ENCODE results near the gene TNNI3.
"Not testable (repeated sequence)": the region's sequence is repeated elsewhere in the genome, so short reads cannot be mapped to it uniquely, and the experiment has no call there.

The TNNI3 gene

DNA sequence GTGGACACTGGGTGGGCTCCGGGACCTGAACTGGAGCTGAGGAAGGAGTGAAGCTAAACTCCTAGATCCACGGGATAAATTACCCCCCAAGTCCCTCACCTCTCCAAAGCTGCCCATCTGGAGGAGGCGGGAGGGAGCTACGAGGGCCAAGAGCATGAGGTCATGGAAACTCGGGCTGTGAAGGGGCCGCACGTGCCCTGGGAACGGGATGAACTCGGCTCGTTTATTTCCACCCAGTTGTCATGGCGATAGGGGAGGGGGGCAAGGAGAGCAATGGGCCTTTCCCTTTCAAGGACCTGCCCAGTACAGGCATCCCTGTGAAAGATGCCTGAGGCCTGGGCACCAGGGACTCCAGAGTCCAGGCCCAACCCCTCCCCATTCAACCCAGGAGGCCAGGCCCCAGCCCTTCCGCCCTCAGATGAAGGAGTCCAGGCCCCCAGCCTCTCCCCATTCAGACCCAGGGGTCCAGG lies 43.9 kb downstream of the TNNI3 start:
- peak; percentile 69 for DNase-seq (ENCODE audit: low read depth)

- no peak for DNase-seq (ENCODE audit: low read depth)
Observed at GRCh38 chr19:55112777-55113569, 44.6 kb downstream of the TNNI3 start.

- DNase-seq (ENCODE audit: low read depth) = no peak
Observed at GRCh38 chr19:55112246-55112776, 45.2 kb downstream of the TNNI3 start.

- no peak for DNase-seq (ENCODE audit: low read depth)
Observed at GRCh38 chr19:55111238-55111831, 46.2 kb downstream of the TNNI3 start.

- DNase-seq (ENCODE audit: low read depth) = no peak
Observed at GRCh38 chr19:55109527-55110291, 47.8 kb downstream of the TNNI3 start.

DNA sequence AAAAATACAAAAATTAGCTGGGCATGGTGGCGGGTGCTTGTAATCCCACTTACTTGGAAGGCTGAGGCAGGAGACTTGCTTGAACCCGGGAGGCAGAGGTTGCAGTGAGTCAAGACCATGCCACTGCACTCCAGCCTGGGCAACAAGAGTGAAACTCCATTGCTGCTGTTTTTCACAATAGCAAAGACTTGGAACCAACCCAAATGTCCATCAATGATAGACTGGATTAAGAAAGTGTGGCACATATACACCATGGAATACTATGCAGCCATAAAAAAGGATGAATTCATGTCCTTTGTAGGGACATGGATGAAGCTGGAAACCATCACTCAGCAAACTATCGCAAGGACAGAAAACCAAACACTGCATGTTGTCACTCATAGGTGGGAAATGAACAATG lies 50.3 kb downstream of the TNNI3 start:
- DNase-seq (ENCODE audit: low read depth) = not testable (repeated sequence)

DNA sequence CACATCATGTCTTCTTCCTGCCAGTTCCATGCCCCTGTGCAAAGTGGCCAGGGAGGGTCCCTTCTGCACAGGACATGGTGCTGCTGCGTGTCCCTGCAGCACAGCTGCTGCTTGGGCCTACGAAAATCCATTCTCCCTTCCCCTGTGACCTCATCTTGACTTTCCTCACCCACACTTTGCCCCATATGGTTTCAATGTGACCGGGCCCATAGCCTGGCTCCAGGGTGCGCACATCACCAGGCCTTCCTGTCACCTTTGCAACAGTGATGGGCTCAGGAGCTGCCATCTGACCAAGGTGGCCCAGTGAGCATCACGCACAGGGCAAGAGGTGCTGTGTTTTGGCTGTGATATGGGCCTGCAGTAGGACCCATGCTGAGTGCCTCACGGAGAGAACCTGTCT lies 50.9 kb downstream of the TNNI3 start:
- DNase-seq (ENCODE audit: low read depth) = no peak

DNA sequence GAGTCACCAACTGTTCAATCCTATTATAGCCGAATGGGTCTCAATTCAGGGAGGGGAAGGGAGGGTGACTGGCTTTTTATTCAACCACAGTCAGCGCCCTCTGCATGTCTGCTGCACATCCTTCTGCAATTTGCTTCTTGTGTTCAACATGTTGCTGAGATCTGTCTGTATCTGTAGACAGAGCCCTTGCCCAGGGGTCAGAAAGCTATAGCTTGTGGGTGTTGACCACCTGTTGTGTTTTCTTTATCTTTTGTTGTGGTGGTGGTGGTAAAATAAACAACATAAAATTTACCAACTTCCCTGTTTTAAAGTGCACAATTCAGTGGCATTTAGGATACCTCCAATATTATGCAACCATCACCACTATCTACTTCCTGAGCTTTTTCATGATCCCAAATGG lies 52.3 kb downstream of the TNNI3 start:
- no peak for DNase-seq (ENCODE audit: low read depth)

GRCh38 chr19:55103190-55103589 lies 54.3 kb downstream of the TNNI3 start:
- DNase-seq (ENCODE audit: low read depth) = no peak
